GM18502 (cell line): Measurements from ENCODE around the gene DMAP1.
A peak's percentile ranks its signal among the peaks of the same experiment; 100 is the strongest.
"Not testable (repeated sequence)": the region's sequence is repeated elsewhere in the genome, so short reads cannot be mapped to it uniquely, and the experiment has no call there.

Experiments
- ATAC-seq: cut with Tn5 transposase; IDR thresholded peaks from one replicate; pipeline ENCODE4 v1.9.1; 2021; ENCODE audit warnings: mild to moderate bottlenecking; ENCODE audit not compliant: unreplicated experiment, poor library complexity

DMAP1 gene

GRCh38 chr1:44213222-44214112 is at the start of gene DMAP1:
TSS of gene DMAP1 (plus strand) at chr1:44213471. CDS start at chr1:44213754, 283 bp downstream.
- ATAC-seq, result peak; percentile 76

GRCh38 chr1:44168520-44169098 is 44.7 kb upstream of the DMAP1 start:
- ATAC-seq, result no peak

- no peak for ATAC-seq
Measured at GRCh38 chr1:44170281-44170823, 42.9 kb upstream of the DMAP1 start.

GRCh38 chr1:44174630-44175029 is 38.6 kb upstream of the DMAP1 start:
- no peak for ATAC-seq

GRCh38 chr1:44200336-44200735 is 12.9 kb upstream of the DMAP1 start:
- no peak for ATAC-seq

GRCh38 chr1:44206545-44206944 is 6.7 kb upstream of the DMAP1 start:
- ATAC-seq, result not testable (repeated sequence)

GRCh38 chr1:44208226-44208625 is 5.0 kb upstream of the DMAP1 start:
- no peak for ATAC-seq

- ATAC-seq, result no peak
Measured at GRCh38 chr1:44210595-44210994, 2.7 kb upstream of the DMAP1 start.

- ATAC-seq, result peak; percentile 15
Measured at GRCh38 chr1:44212355-44213221, 683 bp upstream of the DMAP1 start.

- peak; percentile 39 for ATAC-seq
Measured at GRCh38 chr1:44217809-44218410, 4.6 kb downstream of the DMAP1 start.

- ATAC-seq, result no peak
Measured at GRCh38 chr1:44218503-44219300, 5.4 kb downstream of the DMAP1 start.

GRCh38 chr1:44219301-44219626 is 6.0 kb downstream of the DMAP1 start:
- no peak for ATAC-seq

GRCh38 chr1:44220001-44220751 is 6.9 kb downstream of the DMAP1 start:
- ATAC-seq, result no peak

GRCh38 chr1:44220755-44221154 is 7.5 kb downstream of the DMAP1 start:
- no peak for ATAC-seq

GRCh38 chr1:44221769-44222168 is 8.5 kb downstream of the DMAP1 start:
- no peak for ATAC-seq

- ATAC-seq, result no peak
Measured at GRCh38 chr1:44222397-44223186, 9.3 kb downstream of the DMAP1 start.

GRCh38 chr1:44223187-44223610 is 9.9 kb downstream of the DMAP1 start:
- ATAC-seq, result no peak

- ATAC-seq, result no peak
Measured at GRCh38 chr1:44225761-44226160, 12.5 kb downstream of the DMAP1 start.
